Right ventricle myocardium superior (tissue), 1 donor: ENCODE data around the gene PHLDA1. TPM values are rescaled to one million over a fixed set of nuclear protein-coding genes. Genes with fewer than 3 reads are reported as not detected.

ENCODE experiments used
- ATAC-seq: fragments of 200-7000 bp; cut with Tn5 transposase; one replicate; pipeline ENCODE4 v1.9.1; 2020; ENCODE audit warnings: mild to moderate bottlenecking; ENCODE audit not compliant: poor library complexity
- DNase-seq: peaks from one replicate; pipeline ENCODE4 v3.0.0-alpha.2; 2020
- intact Hi-C: fragments of 100-400 bp; cut with DNase I; formaldehyde crosslinking; loops from one replicate; pipeline ENCODE4 v1.11.2; 2022
- long read RNA-seq: library from polyadenylated mRNA; unstranded; transcript quantifications from one replicate; pipeline ENCODE4 v2.0.0, GENCODE V29; 2021
- total RNA-seq: library from RNA; stranded (reverse); fragmentation: NEBNext Ultra II Directional; extraction: Animal tissue kit (Norgen Biotek cat#: 25700); gene quantifications from one replicate; pipeline ENCODE4 v1.2.1, GENCODE V29; 2021
- donor health status: DM: no; HTN: yes; CAD: no; lungs with severe emphysema.

The PHLDA1 gene
- 6.6 TPM for total RNA-seq
- long read RNA-seq, full-length matches to known transcripts = 94 of 97 reads
- long read RNA-seq, partial matches to known transcripts = 0 of 97 reads
- long read RNA-seq, other reads (novel, unspliced or antisense) = 3 of 97 reads

GRCh38 chr12:76031414-76032042, at the start of gene PHLDA1:
Gene PHLDA1 (minus strand): TSS chr12:76031776.
- peak; percentile 96 for DNase-seq
- intact Hi-C loops = loop anchor here (10.0 kb wide), 3 partner anchors 217 to 407 kb away; no protein-coding TSS in a partner anchor

DNA sequence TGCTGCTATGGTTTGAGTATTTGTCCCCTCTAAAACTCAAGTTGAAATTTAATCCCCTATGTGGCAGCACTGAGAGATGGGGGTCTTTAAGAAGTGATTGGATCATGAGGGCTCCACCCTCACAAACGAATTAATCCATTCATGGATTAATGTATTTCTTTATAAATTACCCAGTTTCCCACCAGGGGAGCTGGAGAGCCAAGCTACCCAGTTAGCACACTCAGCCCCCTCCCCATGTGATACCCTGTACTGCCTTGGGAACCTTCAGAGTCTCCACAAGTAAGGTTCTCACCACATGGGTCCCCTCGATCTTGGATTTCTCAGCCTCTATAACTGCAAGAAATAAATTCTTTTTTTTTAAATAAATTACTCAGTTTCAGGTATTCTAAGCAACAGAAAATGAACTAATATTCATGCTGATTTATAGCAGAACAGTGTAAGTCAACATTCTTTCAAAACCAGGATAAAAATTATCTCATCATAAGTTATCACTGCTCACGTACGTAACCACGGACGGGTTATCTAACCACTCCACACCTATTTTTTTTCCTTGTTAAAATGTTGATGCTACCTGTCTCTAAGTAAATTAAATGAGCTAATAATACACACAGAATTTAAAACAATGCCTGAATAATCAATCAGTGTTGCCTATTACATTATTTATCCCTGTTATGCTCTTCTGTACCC, 49.3 kb upstream of the PHLDA1 start:
- ATAC-seq (no peak), DNase-seq (no peak)
- intact Hi-C loops = no loop called here

More at GRCh38 chr12:76031414-76032042, at the start of gene PHLDA1:
- peak; percentile 95 for ATAC-seq

GRCh38 chr12:76080017-76080728, 48.6 kb upstream of the PHLDA1 start:
- ATAC-seq = no peak
- DNase-seq = no peak
- intact Hi-C loops = no loop called here

- DNase-seq (no peak), ATAC-seq (no peak)
- intact Hi-C loops = no loop called here
Measured at GRCh38 chr12:76078748-76079147, 47.2 kb upstream of the PHLDA1 start.

DNA sequence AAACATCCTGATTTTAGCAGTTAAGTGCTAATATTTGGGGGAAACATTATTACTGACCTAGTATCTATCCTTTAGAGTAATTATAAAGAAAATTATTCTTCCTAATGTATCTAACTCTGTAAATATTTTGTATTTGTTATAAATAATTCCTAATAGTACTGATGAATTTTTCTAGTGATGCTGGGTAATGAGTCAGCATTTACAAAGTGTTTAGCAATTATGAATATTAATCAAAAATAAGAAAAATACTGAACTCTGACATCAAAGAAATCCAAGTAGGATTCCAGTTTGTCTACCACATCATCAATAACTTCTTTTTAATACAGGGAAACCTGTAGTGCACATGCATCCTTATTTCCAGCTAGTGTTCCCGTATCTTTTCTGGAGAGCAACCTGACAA, 43.9 kb upstream of the PHLDA1 start:
- DNase-seq (no peak), ATAC-seq (no peak)
- intact Hi-C loops = no loop called here

- DNase-seq (no peak), ATAC-seq (no peak)
- intact Hi-C loops = no loop called here
Measured at GRCh38 chr12:76074701-76075336, 43.2 kb upstream of the PHLDA1 start.

- ATAC-seq (peak; percentile 43), DNase-seq (no peak)
- intact Hi-C loops = no loop called here
Measured at GRCh38 chr12:76073561-76073960, 42.0 kb upstream of the PHLDA1 start.

DNA sequence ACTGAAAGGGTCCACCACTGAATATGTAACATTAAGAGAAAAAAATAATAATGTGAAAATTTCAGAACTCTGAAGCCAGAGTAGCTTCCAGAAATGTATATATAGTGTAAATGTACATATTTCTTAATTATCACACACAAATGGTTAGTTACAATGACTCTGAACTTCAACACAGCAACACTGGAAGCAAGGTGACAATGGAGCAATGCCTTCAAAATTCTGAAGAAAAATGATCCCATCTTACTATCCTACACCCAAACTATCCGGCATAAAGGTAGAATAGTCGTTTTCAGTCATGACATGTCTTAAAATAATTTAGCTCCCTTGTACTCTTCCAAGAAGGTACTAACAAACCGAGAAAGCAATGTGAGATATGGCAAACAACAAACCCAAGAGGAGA, 41.0 kb upstream of the PHLDA1 start:
- DNase-seq (no peak), ATAC-seq (no peak)
- intact Hi-C loops = no loop called here

- intact Hi-C loops = no loop called here
- ATAC-seq (no peak), DNase-seq (no peak)
Measured at GRCh38 chr12:76069339-76069738, 37.8 kb upstream of the PHLDA1 start.

GRCh38 chr12:76065917-76066316, 34.3 kb upstream of the PHLDA1 start:
- intact Hi-C loops = no loop called here
- DNase-seq (no peak), ATAC-seq (no peak)

- ATAC-seq = no peak
- no peak for DNase-seq
- intact Hi-C loops = no loop called here
Measured at GRCh38 chr12:76064904-76065303, 33.3 kb upstream of the PHLDA1 start.

GRCh38 chr12:76060111-76060510, 28.5 kb upstream of the PHLDA1 start:
- intact Hi-C loops = no loop called here
- no peak for ATAC-seq

DNA sequence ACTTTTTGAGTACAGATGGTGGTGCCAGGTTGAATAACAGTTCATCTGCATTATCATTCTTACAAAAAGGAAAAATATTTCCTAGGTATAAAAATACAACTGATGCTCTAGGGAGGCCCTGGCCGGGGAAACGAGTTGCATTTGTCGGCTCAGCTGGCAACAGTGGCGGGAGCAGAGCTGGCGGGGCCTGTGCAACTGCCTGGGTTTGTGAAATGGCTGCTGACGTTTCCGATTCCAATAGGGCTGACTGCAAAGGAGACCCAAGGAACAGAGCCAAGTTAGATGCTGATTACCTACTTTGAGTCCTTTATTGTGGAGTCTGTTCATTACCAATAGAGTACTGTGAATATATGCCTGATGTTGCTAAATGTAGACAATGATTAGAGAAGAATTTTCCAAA, 25.8 kb upstream of the PHLDA1 start:
- DNase-seq (no peak), ATAC-seq (no peak)
- intact Hi-C loops = no loop called here

More at GRCh38 chr12:76060111-76060510, 28.5 kb upstream of the PHLDA1 start:
- DNase-seq = no peak

DNA sequence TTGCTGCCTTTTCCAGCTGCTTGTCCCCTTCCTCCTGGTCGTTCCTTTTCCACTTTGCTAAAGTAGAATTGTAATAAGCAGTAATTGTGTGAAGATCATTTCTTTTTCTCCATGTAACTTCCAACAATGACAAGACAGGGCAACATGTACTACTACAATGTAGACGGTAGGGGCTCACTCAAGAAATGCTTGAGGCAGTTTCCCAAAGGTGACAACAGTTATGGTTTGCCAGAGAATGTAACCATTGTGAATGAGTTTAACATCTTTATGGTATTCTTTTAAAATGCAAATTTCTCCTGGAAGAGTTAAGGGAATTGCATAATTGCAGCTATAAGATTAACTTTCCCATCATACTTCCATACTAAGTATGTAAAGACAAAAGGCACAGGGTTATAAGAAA, 23.8 kb upstream of the PHLDA1 start:
- DNase-seq (no peak), ATAC-seq (no peak)

GRCh38 chr12:76049575-76050251, 18.1 kb upstream of the PHLDA1 start:
- ATAC-seq (no peak), DNase-seq (no peak)
- intact Hi-C loops = no loop called here

More for the DNA sequence above, 23.8 kb upstream of the PHLDA1 start:
- intact Hi-C loops = no loop called here

DNA sequence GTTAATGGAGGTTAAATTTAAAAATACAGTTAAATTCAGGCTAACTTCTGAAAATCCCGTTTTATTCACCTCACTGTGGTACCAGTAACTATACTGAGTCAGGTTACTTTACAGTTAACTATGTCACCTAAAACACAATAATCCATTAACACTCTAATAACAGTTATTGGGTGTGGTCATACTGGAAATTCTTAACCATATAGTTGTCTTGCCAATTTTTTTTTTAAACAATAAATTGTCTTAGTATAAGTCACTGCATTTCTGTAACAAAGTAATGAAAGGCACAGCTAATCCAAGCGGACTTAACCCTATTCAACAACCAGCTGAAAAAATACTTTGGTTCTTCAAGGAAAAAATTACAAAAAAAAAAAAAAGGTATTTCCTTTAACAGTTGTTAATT, 16.2 kb upstream of the PHLDA1 start:
- no peak for DNase-seq
- ATAC-seq = no peak
- intact Hi-C loops = no loop called here

GRCh38 chr12:76047060-76047459, 15.5 kb upstream of the PHLDA1 start:
- DNase-seq (no peak), ATAC-seq (no peak)
- intact Hi-C loops = no loop called here

DNA sequence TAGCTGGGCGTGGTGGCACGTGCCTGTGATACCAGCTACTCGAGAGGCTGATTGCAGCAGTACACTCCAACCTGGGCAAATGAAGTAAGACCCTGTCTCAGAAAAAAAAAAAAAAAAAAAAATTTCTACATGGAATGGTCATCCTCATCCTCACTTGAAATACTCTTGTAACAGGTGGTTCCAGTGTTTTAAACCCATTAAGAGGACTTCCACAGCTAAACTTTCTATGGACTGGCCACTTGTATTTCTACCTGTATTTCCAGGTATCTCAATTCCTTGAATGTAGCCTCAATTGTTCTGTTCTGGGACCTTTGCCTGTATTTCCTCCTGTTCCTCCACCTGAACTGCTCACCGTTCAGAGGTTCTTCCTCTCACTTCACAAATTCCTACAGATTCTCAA, 11.8 kb upstream of the PHLDA1 start:
- intact Hi-C loops = no loop called here
- ATAC-seq (no peak), DNase-seq (no peak)

DNA sequence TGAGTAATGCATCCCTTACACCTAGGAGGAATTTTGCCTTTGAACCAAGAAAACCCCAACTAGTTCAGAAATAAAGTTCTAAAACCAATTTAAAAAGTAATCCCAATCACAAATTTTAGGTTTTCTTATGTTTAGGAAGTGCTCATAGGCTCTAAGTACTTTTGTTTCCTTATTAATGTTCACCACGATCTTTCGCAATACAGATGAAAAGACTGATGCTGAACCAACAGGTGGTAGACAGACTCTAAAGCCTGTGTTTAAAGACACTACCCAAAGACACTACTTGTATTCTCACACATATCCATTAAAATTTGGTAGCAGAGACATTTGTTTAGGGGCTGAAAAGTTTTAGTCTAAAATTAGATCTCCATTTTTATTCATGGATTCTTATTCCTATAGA, 10.6 kb upstream of the PHLDA1 start:
- ATAC-seq (no peak), DNase-seq (no peak)
- intact Hi-C loops = no loop called here
